Fibroblast of lung (primary cell): ENCODE results near the gene ZNF740.

Experiments used
- EZH2 ChIP-seq: IDR thresholded peaks from 2 replicates; pipeline ENCODE4 v1.5.1; 2012; ENCODE audit warnings: low read length, control low read depth, mild to moderate bottlenecking; ENCODE audit errors: missing control alignments
- TF ChIP-seq, protein P1 (sequence below), 2 donors: IDR thresholded peaks in 1 of 2; conservative IDR thresholded peaks in 1 of 2; 1 replicate in 1 of 2; 2 replicates in 1 of 2; pipeline ENCODE4 v1.5.1; 2011 to 2012; ENCODE audit warnings: low read length in 2 of 2, control low read depth in 1 of 2, inconsistent platforms in 1 of 2, low read depth in 1 of 2, mild to moderate bottlenecking in 1 of 2

DNA sequence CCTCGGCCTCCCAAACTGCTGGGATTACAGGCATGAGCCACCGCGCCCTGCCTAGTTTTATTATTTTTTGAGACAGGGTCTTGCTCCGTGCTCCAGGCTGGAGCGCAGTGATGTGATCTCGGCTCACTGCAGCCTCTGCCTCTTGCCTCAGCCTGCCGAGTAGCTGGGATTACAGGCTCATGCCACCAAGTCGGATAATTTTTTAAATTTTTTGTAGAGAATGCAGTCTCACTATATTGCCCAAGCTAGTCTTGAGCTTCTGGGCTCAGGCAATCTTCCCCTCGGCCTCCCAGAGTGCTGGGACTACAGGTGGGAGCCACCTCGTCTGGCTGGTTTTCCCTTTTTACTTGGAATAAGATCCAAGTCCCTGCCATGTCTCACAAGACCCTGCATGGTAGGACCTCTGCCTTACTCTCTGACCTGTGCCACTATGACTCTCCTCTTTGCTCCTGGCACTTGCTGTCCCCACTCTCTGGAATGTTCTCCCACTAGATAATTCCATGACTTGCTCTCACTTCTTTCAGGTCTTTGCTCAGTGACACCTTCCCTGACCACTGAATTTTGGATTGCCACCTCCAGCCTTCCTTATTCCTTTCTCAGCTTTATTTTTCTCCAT is 59.2 kb downstream of the ZNF740 start:
- TF ChIP-seq, protein P1, sequence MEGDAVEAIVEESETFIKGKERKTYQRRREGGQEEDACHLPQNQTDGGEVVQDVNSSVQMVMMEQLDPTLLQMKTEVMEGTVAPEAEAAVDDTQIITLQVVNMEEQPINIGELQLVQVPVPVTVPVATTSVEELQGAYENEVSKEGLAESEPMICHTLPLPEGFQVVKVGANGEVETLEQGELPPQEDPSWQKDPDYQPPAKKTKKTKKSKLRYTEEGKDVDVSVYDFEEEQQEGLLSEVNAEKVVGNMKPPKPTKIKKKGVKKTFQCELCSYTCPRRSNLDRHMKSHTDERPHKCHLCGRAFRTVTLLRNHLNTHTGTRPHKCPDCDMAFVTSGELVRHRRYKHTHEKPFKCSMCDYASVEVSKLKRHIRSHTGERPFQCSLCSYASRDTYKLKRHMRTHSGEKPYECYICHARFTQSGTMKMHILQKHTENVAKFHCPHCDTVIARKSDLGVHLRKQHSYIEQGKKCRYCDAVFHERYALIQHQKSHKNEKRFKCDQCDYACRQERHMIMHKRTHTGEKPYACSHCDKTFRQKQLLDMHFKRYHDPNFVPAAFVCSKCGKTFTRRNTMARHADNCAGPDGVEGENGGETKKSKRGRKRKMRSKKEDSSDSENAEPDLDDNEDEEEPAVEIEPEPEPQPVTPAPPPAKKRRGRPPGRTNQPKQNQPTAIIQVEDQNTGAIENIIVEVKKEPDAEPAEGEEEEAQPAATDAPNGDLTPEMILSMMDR (conservative IDR thresholded peaks at IDR 0.05 in 1 of 2, IDR thresholded peaks at IDR 0.05 in 1 of 2; ENCODE audit: low read depth in 1 of 2, low read length in 2 of 2), result no peak
- no peak for TF ChIP-seq EZH2
